ENCODE results near the gene SLC18A2.

GRCh38 chr10:117253908-117254307, 13.0 kb downstream of the SLC18A2 start:
- TF ChIP-seq EZH2 (IDR thresholded peaks at IDR 0.05; ENCODE audit: low read depth, low read length, severe bottlenecking) (no peak), CTCF (IDR thresholded peaks at IDR 0.05; ENCODE audit: control extremely low read depth in 1 of 3, insufficient read depth in 1 of 3, low read depth in 1 of 3, low read length in 3 of 3) (no peak), BACH1 (IDR thresholded peaks at IDR 0.05; ENCODE audit: low read length) (no peak), MAFK (IDR thresholded peaks at IDR 0.05; ENCODE audit: low read depth, low read length) (no peak)
